Cardiac muscle cell (in vitro differentiated cells and primary cell): ENCODE measurements around the gene CUX1. TPM values are rescaled to one million over a fixed set of nuclear protein-coding genes. Genes with fewer than 3 reads are reported as not detected.

Source experiments
- DNase-seq, 2 donors: peaks; one replicate each; pipeline versions ENCODE4 v3.0.0 to v3.0.0-alpha.2; 2010 to 2017; ENCODE audit warnings: low read depth in 1 of 2, low spot score in 1 of 2
- H3K27ac ChIP-seq: fragments of 200-600 bp; sonication (generic); 2 replicates; pipeline ENCODE4 v1.5.1; 2016
- H3K27me3 ChIP-seq: fragments of 200-600 bp; sonication (generic); 2 replicates; pipeline ENCODE4 v1.6.0; 2016; ENCODE audit warnings: control low read depth
- H3K36me3 ChIP-seq: fragments of 200-600 bp; sonication (generic); 2 replicates; pipeline ENCODE4 v1.5.1; 2016; ENCODE audit warnings: control low read depth
- H3K4me1 ChIP-seq: fragments of 200-600 bp; sonication (generic); 2 replicates; pipeline ENCODE4 v1.8.1; 2017; ENCODE audit warnings: low read depth, mild to moderate bottlenecking, mixed run types
- H3K4me3 ChIP-seq: fragments of 200-600 bp; sonication (generic); 2 replicates; pipeline ENCODE4 v1.5.1; 2016; ENCODE audit warnings: mild to moderate bottlenecking
- H3K9me3 ChIP-seq: fragments of 200-600 bp; sonication (generic); 2 replicates; pipeline ENCODE4 v1.5.1; 2017; ENCODE audit warnings: low read depth, mild to moderate bottlenecking, control low read depth
- polyA plus RNA-seq: library from polyadenylated mRNA; unstranded; fragments of >200 nt; fragmentation: Nextera tagmentation; extraction: Ambion mirVana; gene quantifications from 2 replicates; pipeline ENCODE4 v1.2.1, GENCODE V29; 2016
- total RNA-seq: library from RNA; depleted of rRNA; stranded (reverse); fragments of >200 nt; gene quantifications from 2 replicates; pipeline ENCODE4 v1.2.3, GENCODE V29; 2016
- TF ChIP-seq, protein P1 (sequence below): IDR thresholded peaks from 2 replicates; pipeline ENCODE4 v1.5.1; 2012; ENCODE audit warnings: low read depth, mild to moderate bottlenecking, low read length

The CUX1 gene
- total and polyA plus RNA-seq, 2 experiments from 2014 or later = 67.7 to 85.3 TPM

DNA sequence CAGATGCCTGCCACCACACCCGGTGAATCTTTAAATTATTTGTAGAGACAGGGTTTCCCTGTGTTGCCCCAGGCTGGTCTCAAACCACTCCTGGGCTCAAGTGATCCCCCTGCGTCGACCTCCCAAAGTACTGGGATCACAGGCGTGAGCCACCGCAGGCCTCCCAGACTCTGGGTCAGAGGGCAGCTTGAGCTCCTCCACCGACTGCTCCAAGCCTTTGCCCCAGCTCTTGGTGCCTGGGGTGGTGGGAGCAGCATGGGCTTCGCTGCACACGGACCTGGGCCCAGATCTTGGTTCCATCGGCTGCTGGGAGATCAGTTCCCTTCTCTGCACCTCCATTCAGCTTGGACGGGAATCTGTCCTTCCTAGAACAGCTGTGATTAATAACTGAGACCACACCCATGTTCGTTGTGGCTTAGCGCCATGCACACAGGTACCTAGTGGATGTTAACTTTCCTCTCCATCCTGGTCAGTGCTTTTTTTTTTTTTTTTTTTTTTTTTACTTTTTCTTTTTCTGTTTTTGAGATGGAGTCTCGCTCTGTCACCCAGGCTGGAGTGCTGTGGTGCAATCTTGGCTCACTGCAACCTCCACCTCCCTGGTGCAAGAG is 125.3 kb downstream of the CUX1 start:
- no peak overlapping the region for H3K4me3 ChIP-seq
- no peaks in the 10 kb centered on the region for H3K9me3 ChIP-seq
- peak overlapping the region; percentile 90 for H3K27ac ChIP-seq
- H3K4me1 ChIP-seq = peaks cover 68% of the 10 kb centered on the region
- DNase-seq = no peak
- TF ChIP-seq, protein P1, sequence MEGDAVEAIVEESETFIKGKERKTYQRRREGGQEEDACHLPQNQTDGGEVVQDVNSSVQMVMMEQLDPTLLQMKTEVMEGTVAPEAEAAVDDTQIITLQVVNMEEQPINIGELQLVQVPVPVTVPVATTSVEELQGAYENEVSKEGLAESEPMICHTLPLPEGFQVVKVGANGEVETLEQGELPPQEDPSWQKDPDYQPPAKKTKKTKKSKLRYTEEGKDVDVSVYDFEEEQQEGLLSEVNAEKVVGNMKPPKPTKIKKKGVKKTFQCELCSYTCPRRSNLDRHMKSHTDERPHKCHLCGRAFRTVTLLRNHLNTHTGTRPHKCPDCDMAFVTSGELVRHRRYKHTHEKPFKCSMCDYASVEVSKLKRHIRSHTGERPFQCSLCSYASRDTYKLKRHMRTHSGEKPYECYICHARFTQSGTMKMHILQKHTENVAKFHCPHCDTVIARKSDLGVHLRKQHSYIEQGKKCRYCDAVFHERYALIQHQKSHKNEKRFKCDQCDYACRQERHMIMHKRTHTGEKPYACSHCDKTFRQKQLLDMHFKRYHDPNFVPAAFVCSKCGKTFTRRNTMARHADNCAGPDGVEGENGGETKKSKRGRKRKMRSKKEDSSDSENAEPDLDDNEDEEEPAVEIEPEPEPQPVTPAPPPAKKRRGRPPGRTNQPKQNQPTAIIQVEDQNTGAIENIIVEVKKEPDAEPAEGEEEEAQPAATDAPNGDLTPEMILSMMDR = no peak
- no peaks in the 10 kb centered on the region for H3K27me3 ChIP-seq
- H3K36me3 ChIP-seq = no peaks in the 10 kb centered on the region

DNA sequence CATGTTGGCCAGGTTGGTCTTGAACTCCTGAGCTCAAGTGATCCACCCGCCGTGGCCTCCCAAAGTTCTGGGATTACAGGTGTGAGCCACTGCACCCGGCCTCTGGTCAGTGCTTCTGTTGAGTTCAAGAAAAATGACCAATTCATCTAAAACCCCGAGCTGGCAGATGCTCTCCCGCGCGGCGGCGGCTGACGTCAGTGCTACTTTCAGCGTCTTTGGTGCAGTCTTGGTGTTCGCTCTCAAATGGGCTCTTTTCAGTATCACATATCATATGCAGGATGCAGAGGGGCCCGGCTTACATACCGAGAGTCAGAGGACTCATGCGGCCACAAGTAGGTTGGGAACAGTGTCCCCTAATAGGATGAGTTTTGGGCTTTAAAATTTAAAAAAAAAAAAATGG is 125.9 kb downstream of the CUX1 start:
- H3K27me3 ChIP-seq = no peaks in the 10 kb centered on the region
- H3K4me1 ChIP-seq = peaks cover 73% of the 10 kb centered on the region
- TF ChIP-seq, protein P1 = no peak
- no peaks in the 10 kb centered on the region for H3K36me3 ChIP-seq
- no peak for DNase-seq
- H3K4me3 ChIP-seq = no peak overlapping the region
- no peak overlapping the region for H3K27ac ChIP-seq
- no peaks in the 10 kb centered on the region for H3K9me3 ChIP-seq

DNA sequence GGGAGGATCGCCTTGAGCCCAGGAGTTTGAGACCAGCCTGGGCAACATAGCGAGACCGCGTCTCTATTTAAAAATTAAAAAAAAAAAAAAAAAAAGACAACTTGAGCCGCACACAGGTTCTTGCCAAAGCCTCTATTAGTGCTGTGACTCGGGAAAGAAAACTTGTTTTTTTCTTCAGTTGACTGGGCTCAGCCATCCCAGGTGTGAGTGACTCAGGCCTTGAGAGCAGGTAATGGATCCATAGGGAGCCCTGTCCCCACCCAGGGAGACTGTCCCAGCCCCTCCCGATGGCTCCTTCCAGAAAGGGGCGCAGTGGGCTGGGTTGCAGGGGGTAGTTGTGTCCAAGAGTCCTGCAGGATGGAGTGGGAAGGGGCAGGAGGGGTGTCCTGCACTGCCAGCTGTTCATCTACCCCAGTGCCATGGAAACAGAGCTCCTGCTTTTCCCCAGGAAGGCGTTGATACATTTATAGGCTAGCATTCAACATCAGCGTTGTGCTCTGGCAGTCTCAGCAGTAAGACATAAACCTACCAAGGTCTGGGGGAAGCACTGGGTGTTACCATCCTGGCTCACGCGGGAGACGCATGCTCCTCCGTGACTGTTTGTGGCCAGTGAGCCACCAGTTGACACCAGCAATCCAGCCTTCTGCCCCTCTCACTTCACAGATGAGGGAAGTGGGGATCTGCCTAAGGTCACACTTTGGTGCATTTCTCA is 126.6 kb downstream of the CUX1 start:
- Histone ChIP-seq H3K27ac (peak overlapping the region; percentile 71), H3K36me3 (no peaks in the 10 kb centered on the region), H3K27me3 (no peaks in the 10 kb centered on the region), H3K4me1 (peaks cover 79% of the 10 kb centered on the region), H3K9me3 (no peaks in the 10 kb centered on the region), H3K4me3 (no peak overlapping the region)
- TF ChIP-seq, protein P1 = no peak
- DNase-seq = no peak

- Histone ChIP-seq H3K9me3 (no peaks in the 10 kb centered on the region), H3K27me3 (no peaks in the 10 kb centered on the region), H3K4me1 (peaks cover 79% of the 10 kb centered on the region), H3K27ac (peak overlapping the region; percentile 71), H3K4me3 (no peak overlapping the region), H3K36me3 (no peaks in the 10 kb centered on the region)
- DNase-seq = no peak
- TF ChIP-seq, protein P1 = no peak
These were observed 127.2 kb downstream of the CUX1 start for GRCh38 chr7:101944611-101945010.

- TF ChIP-seq, protein P1 = no peak
- peaks cover 79% of the 10 kb centered on the region for H3K4me1 ChIP-seq
These were observed 127.8 kb downstream of the CUX1 start for GRCh38 chr7:101945034-101945758.

More at GRCh38 chr7:101945034-101945758, 127.8 kb downstream of the CUX1 start:
- DNase-seq = peak in 1 of 2 donors; percentile 77
- H3K36me3 ChIP-seq = no peaks in the 10 kb centered on the region
- H3K27ac ChIP-seq = peak overlapping the region; percentile 71
- no peaks in the 10 kb centered on the region for H3K27me3 ChIP-seq
- H3K9me3 ChIP-seq = no peaks in the 10 kb centered on the region
- no peak overlapping the region for H3K4me3 ChIP-seq
